Tibial artery (tissue), 4 donors: ENCODE data around the gene MAP3K8.

Experiments
- DNase-seq, 2 donors: peaks; one replicate each; pipeline ENCODE4 v3.0.0-alpha.2; 2019
- H3K27ac ChIP-seq, 2 donors: fragments of 200-600 bp; sonication (generic) in 1 of 2; 1 replicate in 1 of 2; 2 replicates in 1 of 2; pipeline ENCODE4 v1.5.1; 2018 to 2019; ENCODE audit warnings: mild to moderate bottlenecking in 1 of 2
- H3K27me3 ChIP-seq, 2 donors: fragments of 200-600 bp; sonication (generic) in 1 of 2; one replicate each; pipeline versions ENCODE4 v1.5.1 to v1.6.0; 2016 to 2019
- H3K36me3 ChIP-seq, 3 donors: fragments of 200-600 bp; sonication (generic) in 2 of 3; one replicate each; pipeline ENCODE4 v1.5.1; 2016 to 2019; ENCODE audit warnings: mild to moderate bottlenecking in 2 of 3
- H3K4me1 ChIP-seq, 4 donors: fragments of 200-600 bp; sonication (generic) in 2 of 4; 1 replicate in 3 of 4; 2 replicates in 1 of 4; pipeline ENCODE4 v1.5.1; 2016 to 2019
- H3K4me3 ChIP-seq, 2 donors: fragments of 200-600 bp; sonication (generic) in 1 of 2; 1 replicate in 1 of 2; 2 replicates in 1 of 2; pipeline ENCODE4 v1.5.1; 2018 to 2019; ENCODE audit warnings: mild to moderate bottlenecking in 2 of 2
- H3K9me3 ChIP-seq, 3 donors: fragments of 200-600 bp; sonication (generic) in 1 of 3; one replicate each; pipeline ENCODE4 v1.5.1; 2016 to 2019
- intact Hi-C: fragments of 100-400 bp; cut with DNase I; formaldehyde crosslinking; loops from one replicate; pipeline ENCODE4 v1.15.0; 2023; ENCODE audit warnings: low total_unique reads
- TF ChIP-seq, protein P1 (sequence below), 2 experiments: fragments of 200-600 bp in 1 of 2; fragments of 450-650 bp in 1 of 2; IDR thresholded peaks; one replicate each; pipeline ENCODE4 v1.5.1; 2017 to 2019; ENCODE audit warnings: antibody characterized with exemption in 2 of 2, mild to moderate bottlenecking in 1 of 2, moderate library complexity in 1 of 2

Gene MAP3K8

DNA sequence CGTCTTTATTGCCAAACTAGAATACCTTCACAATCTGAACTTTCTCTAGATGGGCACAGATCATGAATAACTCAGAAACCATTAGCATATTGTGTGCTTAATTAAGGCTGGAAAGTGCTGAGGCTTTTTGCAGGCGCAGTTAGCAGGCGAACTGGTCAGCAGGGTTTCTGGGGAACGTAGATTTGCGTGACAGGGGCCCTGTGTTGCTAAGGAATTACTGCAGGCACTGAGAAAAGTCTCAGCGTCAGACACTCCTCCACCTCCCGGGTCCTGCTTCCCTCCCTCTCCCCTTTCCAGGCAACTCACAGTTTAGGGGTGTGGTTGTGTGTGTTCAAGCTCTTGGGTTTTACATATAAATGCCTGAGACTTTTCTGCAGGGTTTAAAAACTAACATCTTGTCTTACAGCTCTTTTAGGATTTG is 2.2 kb downstream of the MAP3K8 start:
- TF ChIP-seq, protein P1, sequence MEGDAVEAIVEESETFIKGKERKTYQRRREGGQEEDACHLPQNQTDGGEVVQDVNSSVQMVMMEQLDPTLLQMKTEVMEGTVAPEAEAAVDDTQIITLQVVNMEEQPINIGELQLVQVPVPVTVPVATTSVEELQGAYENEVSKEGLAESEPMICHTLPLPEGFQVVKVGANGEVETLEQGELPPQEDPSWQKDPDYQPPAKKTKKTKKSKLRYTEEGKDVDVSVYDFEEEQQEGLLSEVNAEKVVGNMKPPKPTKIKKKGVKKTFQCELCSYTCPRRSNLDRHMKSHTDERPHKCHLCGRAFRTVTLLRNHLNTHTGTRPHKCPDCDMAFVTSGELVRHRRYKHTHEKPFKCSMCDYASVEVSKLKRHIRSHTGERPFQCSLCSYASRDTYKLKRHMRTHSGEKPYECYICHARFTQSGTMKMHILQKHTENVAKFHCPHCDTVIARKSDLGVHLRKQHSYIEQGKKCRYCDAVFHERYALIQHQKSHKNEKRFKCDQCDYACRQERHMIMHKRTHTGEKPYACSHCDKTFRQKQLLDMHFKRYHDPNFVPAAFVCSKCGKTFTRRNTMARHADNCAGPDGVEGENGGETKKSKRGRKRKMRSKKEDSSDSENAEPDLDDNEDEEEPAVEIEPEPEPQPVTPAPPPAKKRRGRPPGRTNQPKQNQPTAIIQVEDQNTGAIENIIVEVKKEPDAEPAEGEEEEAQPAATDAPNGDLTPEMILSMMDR (IDR thresholded peaks at IDR 0.05), result no peak
- H3K4me1 ChIP-seq, result peaks cover 0 to 74% (median 37%) of the 10 kb centered on the region in 4 donors
- no peaks in the 10 kb centered on the region for H3K9me3 ChIP-seq
- no peak for DNase-seq
- H3K27ac ChIP-seq, result peak overlapping the region; percentile 97 to 98
- H3K36me3 ChIP-seq, result peaks cover 10 to 20% (median 16%) of the 10 kb centered on the region in 3 donors
- H3K4me3 ChIP-seq, result peak overlapping the region; percentile 69 to 87
- H3K27me3 ChIP-seq, result no peaks in the 10 kb centered on the region
- intact Hi-C loops, result no loop called here

DNA sequence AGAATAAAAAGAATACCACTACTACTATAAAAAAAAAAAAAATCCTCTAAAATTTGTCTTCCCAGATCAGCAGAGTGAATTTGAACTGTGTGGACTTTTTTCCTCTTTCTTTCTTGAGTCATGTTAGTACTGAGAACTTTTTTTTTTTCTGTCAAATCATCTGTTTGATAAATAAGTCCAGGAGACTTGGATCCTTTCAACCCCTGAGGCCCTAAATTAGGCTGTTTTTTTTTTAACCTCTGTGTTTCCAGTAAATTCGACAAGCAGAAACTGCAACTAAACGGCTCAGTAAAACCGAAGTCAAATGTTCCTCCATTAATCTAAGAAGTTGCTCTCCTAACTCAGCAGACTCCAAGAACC is 2.7 kb downstream of the MAP3K8 start:
- no peaks in the 10 kb centered on the region for H3K27me3 ChIP-seq
- H3K4me1 ChIP-seq, result peaks cover 0 to 74% (median 41%) of the 10 kb centered on the region in 4 donors
- peak overlapping the region; percentile 69 to 87 for H3K4me3 ChIP-seq
- intact Hi-C loops, result no loop called here
- no peaks in the 10 kb centered on the region for H3K9me3 ChIP-seq
- peaks cover 10 to 24% (median 20%) of the 10 kb centered on the region in 3 donors for H3K36me3 ChIP-seq
- no peak for DNase-seq
- peak overlapping the region; percentile 97 to 98 for H3K27ac ChIP-seq
- TF ChIP-seq, protein P1 (IDR thresholded peaks at IDR 0.05), result no peak

- Histone ChIP-seq H3K27ac (peak overlapping the region; percentile 97 to 98), H3K9me3 (no peaks in the 10 kb centered on the region), H3K27me3 (no peaks in the 10 kb centered on the region), H3K4me3 (peak overlapping the region; percentile 69 to 87), H3K36me3 (peaks cover 10 to 30% (median 25%) of the 10 kb centered on the region in 3 donors), H3K4me1 (peaks cover 5 to 74% (median 44%) of the 10 kb centered on the region in 4 donors)
- intact Hi-C loops, result no loop called here
- TF ChIP-seq, protein P1 (IDR thresholded peaks at IDR 0.05), result no peak
- DNase-seq, result no peak
Observed at GRCh38 chr10:30437031-30437841, 3.3 kb downstream of the MAP3K8 start.

- TF ChIP-seq, protein P1 (IDR thresholded peaks at IDR 0.05), result no peak
- DNase-seq, result no peak
- peaks cover 7 to 78% (median 52%) of the 10 kb centered on the region in 4 donors for H3K4me1 ChIP-seq
- peak overlapping the region; percentile 69 to 87 for H3K4me3 ChIP-seq
- peak overlapping the region; percentile 97 to 98 for H3K27ac ChIP-seq
- no peaks in the 10 kb centered on the region for H3K9me3 ChIP-seq
- H3K27me3 ChIP-seq, result no peaks in the 10 kb centered on the region
- intact Hi-C loops, result no loop called here
- peaks cover 16 to 40% (median 28%) of the 10 kb centered on the region in 3 donors for H3K36me3 ChIP-seq
Observed at GRCh38 chr10:30438021-30438850, 4.3 kb downstream of the MAP3K8 start.

GRCh38 chr10:30439931-30440330 is 5.9 kb downstream of the MAP3K8 start:
- Histone ChIP-seq H3K27ac (peak overlapping the region in 1 of 2 donors; percentile 10), H3K36me3 (peaks cover 23 to 42% (median 30%) of the 10 kb centered on the region in 3 donors), H3K4me3 (peak overlapping the region in 1 of 2 donors; percentile 1), H3K9me3 (no peaks in the 10 kb centered on the region), H3K4me1 (peaks cover 10 to 95% (median 61%) of the 10 kb centered on the region in 4 donors), H3K27me3 (no peaks in the 10 kb centered on the region)
- intact Hi-C loops, result no loop called here
- no peak for DNase-seq
- TF ChIP-seq, protein P1 (IDR thresholded peaks at IDR 0.05), result no peak
